Gastrocnemius medialis (tissue), 4 donors: Measurements from ENCODE around the gene EFCAB3.
"Not testable (repeated sequence)": the region's sequence is repeated elsewhere in the genome, so short reads cannot be mapped to it uniquely, and the experiment has no call there.

Source experiments
- CTCF ChIP-seq, 5 experiments: fragments of 450-650 bp in 3 of 5; fragments of 200-600 bp in 2 of 5; sonication (generic) in 2 of 5; IDR thresholded peaks in 4 of 5; conservative IDR thresholded peaks in 1 of 5; 1 replicate in 4 of 5; 2 replicates in 1 of 5; pipeline ENCODE4 v1.5.1; 2016 to 2019; ENCODE audit warnings: antibody characterized with exemption in 5 of 5, mild to moderate bottlenecking in 3 of 5, moderate library complexity in 3 of 5
- POLR2A ChIP-seq, 2 donors: fragments of 450-650 bp; IDR thresholded peaks; one replicate each; pipeline ENCODE4 v1.6.1; 2017; ENCODE audit warnings: antibody characterized with exemption in 2 of 2, mild to moderate bottlenecking in 2 of 2, moderate library complexity in 2 of 2

DNA sequence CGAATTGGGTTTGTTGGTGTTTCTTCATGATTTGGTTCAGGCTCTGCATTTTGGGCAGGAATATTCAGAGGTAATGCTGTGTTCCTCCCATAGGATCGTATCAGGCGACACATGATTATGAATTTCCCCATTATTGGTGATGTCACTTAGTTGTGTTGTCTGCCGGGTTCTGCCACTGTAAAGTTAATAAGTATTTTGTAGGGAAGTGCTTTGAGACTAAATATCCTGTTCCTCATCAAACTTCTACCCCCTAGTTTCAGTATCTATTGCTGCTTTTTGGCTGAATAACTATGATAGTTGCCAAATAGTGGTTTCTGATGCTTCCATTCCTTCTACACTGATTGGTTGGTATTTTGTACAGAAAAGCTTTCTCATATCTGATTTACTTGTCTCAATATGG lies 71.8 kb downstream of the EFCAB3 start:
- TF ChIP-seq CTCF (IDR thresholded peaks at IDR 0.05 in 4 of 5, conservative IDR thresholded peaks at IDR 0.05 in 1 of 5); POLR2A (IDR thresholded peaks at IDR 0.05): not testable (repeated sequence)
